Right renal cortex interstitium (tissue), 3 donors: ENCODE results near the gene TXNDC12. TPM values are rescaled to one million over a fixed set of nuclear protein-coding genes. Genes with fewer than 3 reads are reported as not detected.
"Not testable (repeated sequence)": the region's sequence is repeated elsewhere in the genome, so short reads cannot be mapped to it uniquely, and the experiment has no call there.

Source experiments
- DNase-seq, 3 donors: peaks; one replicate each; pipeline ENCODE4 v3.0.0-alpha.2; 2013; ENCODE audit warnings: low read depth in 3 of 3, low spot score in 2 of 3
- polyA plus RNA-seq, 3 donors: library from polyadenylated mRNA; unstranded; fragments of 120-200 nt; gene quantifications; one replicate each; pipeline ENCODE4 v1.2.1, GENCODE V29; 2013; ENCODE audit not compliant: insufficient read length in 3 of 3

TXNDC12 gene
- polyA plus RNA-seq, 3 donors = 72.8 to 77.9 (median 73.1) TPM

DNA sequence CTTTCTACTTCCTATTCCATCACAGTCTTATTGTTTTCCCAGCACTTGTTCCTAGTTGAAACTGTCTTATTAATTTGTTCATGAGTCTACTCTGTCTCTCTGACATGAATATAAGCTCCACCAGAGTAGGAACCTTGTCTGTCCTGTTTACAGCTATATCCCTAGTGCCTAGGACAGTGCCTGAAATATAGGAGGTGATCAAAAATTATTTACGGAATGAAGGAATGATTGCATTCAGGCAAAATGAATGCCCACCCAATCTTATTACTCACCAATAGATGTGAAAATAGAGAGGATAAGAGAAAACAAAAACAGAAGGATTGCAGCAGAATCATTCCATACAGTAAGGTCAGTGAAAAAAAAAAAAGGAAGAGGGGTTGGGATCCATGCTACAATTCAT is 1.1 kb downstream of the TXNDC12 start:
- no peak for DNase-seq

DNA sequence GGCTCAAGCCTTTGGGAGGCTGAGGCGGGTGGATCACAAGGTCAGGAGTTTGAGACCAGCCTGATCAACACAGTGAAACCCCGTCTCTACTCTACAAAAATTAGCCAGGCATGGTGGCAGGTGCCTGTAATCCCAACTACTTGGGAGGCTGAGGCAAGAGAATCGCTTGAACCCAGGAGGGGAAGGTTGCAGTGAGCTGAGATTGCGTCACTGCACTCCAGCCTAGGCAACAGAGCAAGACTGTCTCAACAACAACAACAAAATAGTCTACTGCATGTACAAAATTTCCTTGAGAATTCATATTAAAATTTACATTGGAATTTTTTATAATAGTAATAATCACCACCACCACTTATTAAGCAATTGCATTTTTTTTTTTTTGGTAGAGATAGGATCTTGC is 5.7 kb downstream of the TXNDC12 start:
- not testable (repeated sequence) for DNase-seq

DNA sequence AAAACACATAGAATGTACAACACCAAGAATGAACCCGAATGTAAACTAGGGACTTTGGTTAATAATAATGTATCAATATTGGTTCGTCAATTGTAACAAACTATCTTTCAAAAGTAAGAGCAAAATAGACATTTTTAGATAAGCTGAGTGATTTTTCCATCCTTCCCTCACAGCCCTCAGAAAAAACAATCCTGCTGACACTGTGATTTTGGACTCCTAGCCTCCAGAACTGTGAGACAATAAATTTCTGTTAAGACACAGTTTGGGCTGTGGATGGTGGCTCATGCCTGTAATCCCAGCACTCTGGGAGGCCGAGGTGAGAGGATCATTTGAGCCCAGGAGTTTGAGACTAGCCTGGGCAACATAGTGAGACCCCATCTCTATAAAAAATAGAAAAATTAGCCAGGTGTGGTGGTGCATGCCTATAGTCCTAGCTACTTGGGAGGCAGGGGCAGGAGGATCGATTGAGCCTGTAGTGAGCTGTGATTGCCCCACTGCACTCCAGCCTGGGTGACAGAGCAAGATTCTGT is 9.3 kb downstream of the TXNDC12 start:
- DNase-seq = not testable (repeated sequence)

DNA sequence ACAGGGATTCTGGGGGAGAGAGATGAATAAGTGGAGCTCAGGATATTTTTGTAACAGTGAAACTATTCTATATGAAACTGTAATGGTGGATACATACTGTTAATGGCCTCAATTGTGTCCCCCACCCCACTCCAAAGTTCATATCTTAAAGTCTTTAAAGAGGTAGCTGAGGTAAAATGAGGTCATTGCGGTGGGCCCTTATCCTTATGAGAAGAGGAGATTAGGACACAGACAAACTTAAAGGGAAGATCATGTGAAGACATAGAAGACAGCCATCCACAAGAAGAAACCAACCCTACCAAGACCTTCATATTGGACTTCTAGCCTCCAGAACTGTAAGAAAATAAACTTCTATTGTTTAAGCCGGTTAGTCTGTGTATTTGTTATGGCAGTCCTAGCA is 9.8 kb downstream of the TXNDC12 start:
- no peak for DNase-seq

DNA sequence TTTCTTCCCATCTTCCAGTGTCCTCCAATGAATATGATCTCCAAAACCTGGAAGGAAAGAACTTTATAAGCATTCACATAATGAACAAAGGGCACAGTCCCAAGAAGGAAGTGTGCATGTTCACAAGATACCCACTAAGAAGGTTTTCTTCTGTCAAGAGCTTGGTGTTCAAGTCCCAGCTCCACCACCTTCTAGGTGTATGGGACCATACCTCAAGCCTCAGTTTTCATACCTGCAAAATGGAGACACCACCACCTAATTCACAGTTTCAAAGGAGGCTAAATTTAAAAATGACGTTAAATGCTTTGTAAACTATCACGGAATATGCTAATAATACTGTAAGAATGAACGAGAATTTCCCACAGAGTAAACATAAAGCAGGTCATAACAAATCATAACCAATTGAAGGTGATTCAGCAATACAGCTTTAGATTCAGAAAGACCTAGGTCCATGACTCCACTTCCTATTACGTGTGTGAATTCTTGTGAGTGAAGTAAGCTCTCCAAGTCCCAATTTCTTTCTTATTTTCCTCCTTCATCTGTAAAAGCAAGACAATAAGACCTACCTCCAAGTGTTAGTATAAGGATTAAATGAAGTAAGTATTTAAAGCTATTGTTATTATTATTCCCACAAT is 13.3 kb downstream of the TXNDC12 start:
- DNase-seq = no peak

DNA sequence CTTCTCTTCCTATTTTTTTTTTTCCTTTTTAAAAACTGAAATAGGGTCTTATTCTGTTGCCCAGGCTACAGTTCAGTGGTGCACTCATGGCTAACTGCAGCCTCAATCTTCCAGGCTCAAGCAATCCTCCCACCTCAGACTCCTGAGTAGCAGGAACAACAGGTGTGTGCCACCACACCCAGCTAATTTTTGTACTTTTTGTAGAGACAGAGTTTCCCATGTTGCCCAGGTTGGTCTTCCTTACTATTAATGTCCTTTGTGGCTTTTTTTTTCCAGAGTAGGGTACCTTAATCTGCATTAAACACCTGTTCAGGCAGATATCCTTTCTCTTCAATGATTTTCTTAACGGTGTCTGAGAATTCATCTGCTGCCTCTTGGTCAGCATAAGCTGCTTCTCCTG is 17.1 kb downstream of the TXNDC12 start:
- DNase-seq = no peak

DNA sequence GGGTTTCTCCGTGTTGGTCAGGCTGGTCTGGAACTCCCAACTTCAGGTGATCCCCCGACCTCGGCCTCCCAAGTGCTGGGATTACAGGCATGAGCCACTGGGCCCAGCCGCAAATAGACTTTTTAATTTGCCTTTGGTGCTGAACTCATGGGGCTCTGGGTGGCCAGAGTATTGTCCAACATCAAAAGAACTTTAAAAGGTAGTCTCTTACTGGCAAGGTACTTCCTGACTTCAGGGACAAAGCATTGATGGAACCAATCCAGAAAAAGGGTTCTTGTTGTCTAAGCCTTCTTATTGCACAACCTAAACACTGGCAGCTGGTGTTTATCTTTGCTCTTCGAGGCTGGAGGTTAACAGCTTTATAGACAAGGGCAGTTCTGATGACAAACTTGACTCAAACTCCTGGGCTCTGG is 17.6 kb downstream of the TXNDC12 start:
- DNase-seq = no peak

DNA sequence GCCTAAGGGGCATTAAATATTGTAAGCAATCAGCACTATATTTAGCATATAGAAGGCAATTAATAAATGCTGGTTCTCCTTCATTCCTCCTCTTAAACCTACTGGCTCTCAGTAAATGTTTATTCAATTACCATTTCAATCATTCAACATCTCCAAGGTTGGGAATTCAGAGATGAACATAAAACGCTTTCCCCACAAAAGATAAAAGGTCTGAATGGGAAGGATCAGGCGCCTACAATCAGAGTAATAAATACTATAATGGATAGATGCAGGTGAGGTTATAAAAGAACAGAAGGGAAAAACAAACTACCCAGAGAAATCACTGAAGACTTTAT is 21.0 kb downstream of the TXNDC12 start:
- no peak for DNase-seq

DNA sequence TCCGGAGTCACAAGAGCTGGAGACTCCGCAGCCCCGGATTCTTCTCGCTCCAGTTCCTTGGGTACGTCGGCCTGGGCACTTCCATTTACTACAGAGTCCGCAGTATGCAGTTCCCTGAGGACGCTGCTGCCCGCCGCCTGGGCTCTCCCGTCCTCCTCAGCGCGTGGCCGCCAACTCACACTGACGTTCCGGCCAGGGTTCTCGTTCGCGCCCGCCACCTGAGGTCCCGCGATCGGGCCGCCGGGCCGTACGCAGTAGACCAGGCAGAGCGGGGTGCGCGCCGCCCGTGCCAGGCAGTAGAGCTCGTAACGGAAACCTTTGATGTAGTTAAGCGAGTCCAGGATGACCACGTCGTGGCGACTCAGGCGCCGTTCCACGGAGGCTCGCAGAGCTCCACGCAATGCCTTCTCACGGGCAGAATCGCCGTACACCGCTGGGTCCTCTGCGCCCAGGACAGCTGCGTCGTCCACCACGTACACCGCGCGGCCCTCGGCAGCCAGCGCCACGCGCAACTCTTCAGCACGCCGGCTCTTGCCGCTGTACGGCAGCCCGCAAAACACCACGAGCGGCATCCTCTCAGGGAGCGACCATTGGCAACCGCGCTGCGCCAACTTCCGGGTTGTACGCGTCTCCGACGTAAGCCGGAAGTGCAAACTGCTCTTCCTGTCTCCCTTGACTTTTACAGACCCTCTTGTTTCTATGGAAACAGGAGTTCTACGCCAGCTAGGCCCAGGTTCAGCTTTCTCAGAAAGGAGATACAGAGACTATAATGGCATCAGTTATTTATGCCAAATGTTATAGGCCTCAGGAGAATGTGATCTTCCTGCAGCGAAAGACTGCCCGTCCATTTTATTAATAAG is 21.6 kb downstream of the TXNDC12 start, which contains the start of gene KTI12:
KTI12 (minus strand) TSS at position 621 of the 860 bp plus-strand sequence; CDS start at position 572, 49 bp downstream.
- peak; percentile 80 to 85 (median 82) for DNase-seq

DNA sequence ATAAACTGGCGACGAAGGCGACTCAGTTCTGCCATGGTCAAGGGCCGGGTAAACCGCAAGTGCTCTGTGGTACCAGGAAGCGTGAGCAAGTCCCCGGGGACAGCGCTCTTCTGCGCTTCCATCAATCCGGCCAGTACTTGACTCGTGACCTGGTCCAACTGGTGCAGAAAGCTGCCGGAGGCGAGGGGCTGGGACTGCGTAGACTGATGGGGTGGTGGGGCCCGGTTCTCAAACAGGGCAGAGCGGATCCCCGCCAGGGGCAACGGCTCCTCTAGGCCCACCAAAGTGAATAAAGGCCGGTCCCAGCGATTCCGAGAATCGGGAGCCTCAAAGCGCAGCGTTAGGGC is 22.2 kb downstream of the TXNDC12 start:
- no peak for DNase-seq

DNA sequence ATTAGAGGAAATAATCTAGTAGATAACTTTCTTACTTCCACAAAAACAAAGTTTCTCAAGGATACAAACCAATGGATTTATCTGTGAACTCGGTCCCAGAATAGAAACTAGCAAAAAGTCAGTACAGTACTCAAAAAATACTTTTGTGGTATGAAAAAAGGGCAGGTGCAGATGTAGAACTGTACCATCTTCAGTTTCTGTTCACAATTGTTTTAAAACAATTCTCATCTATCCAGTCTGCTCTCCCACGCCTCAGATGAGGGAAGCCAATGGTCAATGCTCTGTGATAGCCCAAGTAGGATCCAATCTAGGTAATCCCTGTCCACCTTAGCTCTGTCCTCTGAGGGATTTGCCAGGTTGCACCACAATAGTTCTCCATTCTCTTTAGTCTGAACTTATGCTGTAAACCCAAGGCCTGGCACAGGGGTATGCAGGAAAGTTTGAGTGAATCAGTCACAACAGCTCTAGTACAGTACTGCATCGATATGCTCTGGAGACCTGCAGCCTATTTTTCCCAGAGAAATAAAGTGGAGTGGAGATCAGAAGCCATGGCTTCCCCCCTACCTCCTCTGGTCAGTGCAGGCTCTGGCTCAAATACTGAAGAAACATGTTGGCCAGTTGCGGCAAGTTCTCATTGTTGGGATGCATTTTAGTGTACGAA is 22.7 kb downstream of the TXNDC12 start:
- no peak for DNase-seq

DNA sequence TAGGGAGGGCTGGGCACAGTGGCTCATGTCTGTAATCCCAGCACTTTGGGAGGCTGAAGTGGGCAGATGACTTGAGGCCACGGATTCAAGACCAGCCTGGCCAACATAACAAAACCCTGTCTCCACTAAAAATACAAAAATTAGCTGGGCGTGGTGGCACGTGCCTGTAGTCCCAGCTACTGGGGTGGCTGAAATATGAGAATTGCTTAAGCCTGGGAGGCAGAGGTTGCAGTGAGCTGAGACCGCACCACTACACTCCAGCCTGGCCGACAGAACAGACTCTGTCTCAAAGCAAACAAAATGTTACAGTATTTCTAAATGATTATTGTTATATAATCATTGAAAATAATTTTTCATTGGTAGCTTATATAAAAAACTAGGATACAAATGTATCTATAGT is 26.2 kb downstream of the TXNDC12 start:
- DNase-seq = not testable (repeated sequence)

DNA sequence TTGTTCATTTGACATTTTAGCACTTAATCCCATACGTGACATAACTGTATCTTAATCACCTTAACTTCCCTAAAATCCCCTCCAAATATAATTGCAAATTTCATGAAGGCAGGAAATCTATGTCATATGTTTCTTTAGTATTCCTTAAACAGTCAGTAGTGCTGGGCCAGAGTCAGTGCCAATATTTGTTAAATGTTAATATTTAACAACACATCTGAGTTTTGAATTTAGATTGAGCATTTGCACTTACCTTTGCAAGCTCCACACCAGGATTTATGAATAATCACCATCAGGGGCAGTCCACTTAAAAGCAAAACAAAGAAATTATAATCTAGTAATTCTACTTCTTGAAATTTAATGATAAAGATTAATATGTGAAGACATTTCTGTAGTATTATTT is 26.7 kb downstream of the TXNDC12 start:
- no peak for DNase-seq

DNA sequence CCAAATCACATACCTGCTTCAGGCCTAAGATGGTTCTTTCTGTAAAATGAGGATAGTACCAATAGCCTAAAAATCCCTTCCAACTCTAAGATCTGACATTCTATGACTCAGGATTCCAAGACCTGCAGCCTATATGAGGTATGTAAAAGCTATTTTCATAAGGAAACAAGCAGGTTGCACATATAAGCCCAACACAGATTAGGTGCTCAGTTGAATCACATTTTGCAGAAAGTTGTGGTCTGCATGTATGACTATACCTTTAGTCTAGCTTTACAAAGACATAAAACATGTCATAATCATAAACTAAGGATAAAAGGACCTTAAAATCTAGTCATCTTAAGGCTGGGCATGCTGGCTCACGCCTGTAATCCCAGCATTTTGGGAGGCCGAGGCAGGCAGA is 28.7 kb downstream of the TXNDC12 start:
- DNase-seq = no peak

DNA sequence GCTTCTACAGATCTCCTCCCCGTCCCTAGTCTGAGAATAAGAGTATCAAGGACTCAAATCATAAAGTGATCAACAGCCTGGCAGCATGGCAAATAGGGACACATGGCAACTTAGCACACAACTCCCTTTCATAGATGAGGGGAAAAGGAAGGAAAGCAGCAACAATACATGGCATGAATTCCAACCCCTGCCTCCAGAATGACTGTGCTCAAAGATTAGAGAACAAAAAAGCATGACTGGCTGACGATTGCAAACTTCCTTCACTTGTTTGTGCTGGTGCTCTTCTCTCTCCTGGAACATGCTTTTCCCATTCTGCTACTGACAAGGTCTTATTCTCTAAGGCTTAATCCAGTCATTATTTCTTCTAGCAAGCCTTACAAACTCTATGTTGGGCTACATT is 32.9 kb downstream of the TXNDC12 start:
- DNase-seq = no peak

DNA sequence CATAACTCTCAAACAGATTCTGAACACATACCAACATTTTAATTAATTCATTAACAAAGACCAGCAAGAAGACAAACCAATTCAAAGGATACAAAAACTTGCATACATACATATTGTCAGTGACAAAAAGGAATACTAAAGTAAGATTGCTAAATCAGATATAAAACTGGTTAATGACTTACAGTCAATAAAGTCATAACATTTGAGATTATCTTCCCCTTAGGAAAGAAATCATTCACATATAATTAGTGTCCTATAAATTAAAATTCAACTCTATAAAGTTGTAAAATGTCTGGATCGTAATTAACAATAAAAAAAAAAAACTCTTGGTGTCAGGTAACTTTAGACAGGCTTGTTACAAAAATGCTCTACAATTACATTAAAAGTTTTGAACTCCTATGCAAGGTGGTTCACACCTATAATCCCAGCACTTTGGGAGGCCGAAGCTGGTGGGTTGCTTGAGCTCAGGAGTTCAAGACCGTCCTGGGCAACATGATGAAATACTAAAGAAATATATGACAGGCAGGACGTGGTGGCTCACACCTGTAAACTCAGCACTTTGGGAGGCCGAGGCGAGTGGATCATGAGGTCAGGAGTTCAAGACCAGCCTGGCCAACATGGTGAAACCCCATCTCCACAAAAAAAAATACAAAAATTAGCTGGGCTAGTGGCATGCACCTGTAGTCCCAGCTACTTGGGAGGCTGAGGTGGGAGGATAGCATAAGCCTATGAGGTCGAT is 46.8 kb downstream of the TXNDC12 start:
- DNase-seq = no peak

DNA sequence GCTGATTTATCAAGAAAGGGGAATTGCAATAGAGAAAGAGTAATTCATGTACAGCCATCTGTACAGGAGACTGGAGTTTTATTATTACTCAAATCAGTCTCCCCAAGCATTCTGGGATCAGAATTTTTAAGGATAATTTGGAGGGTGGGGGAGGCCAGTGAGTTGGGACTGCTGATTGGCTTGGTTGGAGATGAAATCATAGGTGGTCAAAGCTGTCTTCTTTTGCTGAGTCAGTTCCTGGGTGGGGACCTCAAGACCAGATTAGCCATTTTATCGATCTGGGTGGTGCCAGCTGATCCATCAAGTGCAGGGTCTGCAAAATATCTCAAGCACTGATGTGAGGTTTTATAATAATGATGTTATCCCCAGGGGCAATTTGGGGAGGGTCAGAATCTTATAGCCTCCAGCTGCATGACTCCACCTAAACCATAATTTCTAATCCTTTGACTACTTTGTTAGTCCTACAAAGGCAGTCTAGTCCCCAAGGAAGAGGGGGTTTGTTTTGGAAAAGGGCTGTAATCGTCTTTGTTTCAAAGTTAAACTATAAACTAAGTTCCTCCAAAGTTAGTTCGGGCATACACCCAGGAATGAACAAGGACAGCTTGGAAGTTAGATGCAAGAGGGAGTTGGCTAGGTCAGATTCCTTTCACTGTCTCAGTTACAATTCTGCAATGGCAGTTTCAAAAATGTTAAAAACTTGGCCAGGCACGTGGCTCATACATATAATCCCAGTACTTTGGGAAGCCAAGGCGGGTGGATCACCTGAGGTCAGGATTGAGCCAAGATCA is 47.6 kb downstream of the TXNDC12 start:
- no peak for DNase-seq

DNA sequence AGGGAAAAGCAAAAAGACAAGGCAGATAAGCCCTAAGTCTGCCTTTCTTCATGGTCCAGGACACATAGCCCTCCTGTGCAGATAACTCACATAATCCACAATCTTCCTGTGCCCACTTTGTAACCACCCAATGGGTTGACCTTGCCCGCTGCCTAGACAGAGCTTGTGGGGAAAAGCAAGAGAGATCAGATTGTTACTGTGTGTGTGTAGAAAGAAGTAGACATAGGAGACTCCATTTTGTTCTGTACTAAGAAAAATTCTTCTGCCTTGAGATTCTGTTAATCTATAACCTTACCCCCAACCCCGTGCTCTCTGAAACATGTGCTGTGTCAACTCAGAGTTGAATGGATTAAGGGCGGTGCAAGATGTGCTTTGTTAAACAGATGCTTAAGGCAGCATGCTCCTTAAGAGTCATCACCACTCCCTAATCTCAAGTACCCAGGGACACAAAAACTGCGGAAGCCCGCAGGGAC is 48.9 kb downstream of the TXNDC12 start:
- DNase-seq = not testable (repeated sequence)

DNA sequence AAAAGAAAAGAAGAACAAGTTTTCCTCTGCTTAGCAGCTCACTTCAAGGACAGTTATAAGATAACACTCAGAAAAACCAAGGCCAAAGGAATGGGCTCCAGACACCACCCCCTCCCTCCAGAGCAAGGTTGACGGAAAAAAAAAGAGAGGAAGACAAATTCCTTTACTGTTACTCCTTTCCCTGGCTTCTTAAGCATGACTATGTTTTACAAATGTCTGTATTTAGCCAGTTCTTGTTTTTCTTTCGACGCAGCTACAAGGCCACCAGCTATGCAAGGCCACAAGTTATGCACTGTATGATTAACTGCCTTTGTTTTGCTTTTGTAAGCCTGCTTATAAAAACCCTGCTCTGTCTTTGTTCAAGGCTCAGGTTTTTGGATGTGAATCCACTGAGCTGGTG is 49.4 kb downstream of the TXNDC12 start:
- not testable (repeated sequence) for DNase-seq

DNA sequence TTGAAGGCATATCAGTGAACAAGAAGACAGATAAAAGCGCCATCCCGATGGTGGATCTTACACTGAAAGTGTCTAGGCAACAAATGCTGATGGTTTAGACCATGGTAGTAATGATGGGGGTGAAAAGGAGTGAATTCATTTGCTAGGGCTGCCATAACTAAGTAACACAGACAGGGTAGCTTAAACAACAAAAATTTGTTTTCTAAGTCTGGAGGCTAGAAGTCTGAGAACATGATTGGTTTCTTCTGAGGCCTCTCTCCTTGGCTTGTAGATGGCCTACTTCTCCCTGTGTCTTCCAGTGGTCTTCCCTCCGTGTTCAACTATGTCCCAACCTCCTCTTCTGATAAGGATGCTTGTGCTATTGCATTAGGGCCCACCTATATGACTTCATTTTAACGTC is 51.1 kb downstream of the TXNDC12 start:
- no peak for DNase-seq
